Measurements from ENCODE around the gene ZNF174. TPM values are rescaled to one million over a fixed set of nuclear protein-coding genes. Genes with fewer than 3 reads are reported as not detected.

Gene ZNF174
- total and polyA plus RNA-seq, 2 of the 8 experiments (the other 6 are each of a cell fraction or from before 2014, with no cell fraction given) = 9.1 to 12.7 TPM

GRCh38 chr16:3369073-3369472, 31.9 kb upstream of the ZNF174 start:
- no peaks in the 10 kb centered on the region for H3K4me1 ChIP-seq (replicated peaks in 1 of 4; ENCODE audit: control insufficient read depth in 3 of 4, insufficient read depth in 4 of 4, low read length in 3 of 4)
- no peak overlapping the region for H2BK120ac ChIP-seq (replicated peaks; ENCODE audit: low read depth, low read length)
- no peak overlapping the region for H2BK20ac ChIP-seq (ENCODE audit: low read length)
- H3K4ac ChIP-seq (replicated peaks; ENCODE audit: insufficient read length, low read depth, low read length) = no peak overlapping the region
- H2BK5ac ChIP-seq (ENCODE audit: low read depth, low read length) = no peak overlapping the region
- no peak overlapping the region for H3K27ac ChIP-seq (ENCODE audit: low read depth, low read length)
- no peak overlapping the region for H2BK12ac ChIP-seq (ENCODE audit: low read depth, low read length)
- no peak overlapping the region for H3K56ac ChIP-seq (replicated peaks; ENCODE audit: insufficient read length, low read depth, low read length)
- no peak overlapping the region for H4K91ac ChIP-seq (replicated peaks; ENCODE audit: insufficient read length, low read length)
- no peak overlapping the region for H3K18ac ChIP-seq (ENCODE audit: extremely low read depth, low read length)
- H3K23me2 ChIP-seq (ENCODE audit: low read depth, low read length) = no peaks in the 10 kb centered on the region
- no peak for FAIRE-seq
- H4K8ac ChIP-seq (ENCODE audit: extremely low read depth, insufficient read depth, low read length) = no peak overlapping the region
- no peak overlapping the region for H2AFZ ChIP-seq (ENCODE audit: low read length)
- H3K27me3 ChIP-seq (replicated peaks in 1 of 4; ENCODE audit: control insufficient read depth in 3 of 4, extremely low read depth in 1 of 4, insufficient read depth in 3 of 4, low read length in 3 of 4) = no peaks in the 10 kb centered on the region
- H3K79me2 ChIP-seq (ENCODE audit: control insufficient read depth in 1 of 2, insufficient read depth in 2 of 2, low read length in 2 of 2) = no peaks in the 10 kb centered on the region
- H3K9ac ChIP-seq (replicated peaks in 1 of 4; ENCODE audit: extremely low read depth in 1 of 4, low read depth in 3 of 4, low read length in 3 of 4) = no peak overlapping the region
- H2AK5ac ChIP-seq (ENCODE audit: low read depth, low read length) = no peak overlapping the region
- DNase-seq (ENCODE audit: low read depth in 1 of 2, low spot score in 2 of 2) = no peak
- no peak for TF ChIP-seq POLR2AphosphoS5 (IDR thresholded peaks at IDR 0.05; ENCODE audit: low read depth, low read length)
- TF ChIP-seq RNF2 (IDR thresholded peaks at IDR 0.05; ENCODE audit: borderline replicate concordance, low read depth, low read length, missing control alignments, poor library complexity, severe bottlenecking) = no peak
- no peak for TF ChIP-seq POU5F1 (IDR thresholded peaks at IDR 0.05; ENCODE audit: low read depth, low read length)
- TF ChIP-seq CBX5 (IDR thresholded peaks at IDR 0.05; ENCODE audit: low read depth, low read length) = no peak
- H2BK15ac ChIP-seq (ENCODE audit: low read length) = no peak overlapping the region
- ChIA-PET CTCF (ENCODE audit: partially characterized antibody) (no interaction called here), POLR2A (ENCODE audit: partially characterized antibody) (no interaction called here)
- H3K36me3 ChIP-seq (ENCODE audit: control insufficient read depth in 2 of 4, insufficient read depth in 4 of 4, low read length in 3 of 4) = no peaks in the 10 kb centered on the region
- peaks cover 5 to 34% of the 10 kb centered on the region in 2 experiments; a peak in 3 of 4 replicates for H3K9me3 ChIP-seq (ENCODE audit: insufficient read depth in 2 of 2, low read depth in 1 of 2, low read length in 1 of 2)
- no peak overlapping the region for H4K5ac ChIP-seq (ENCODE audit: insufficient read length, low read depth, low read length)
- H3K23ac ChIP-seq (ENCODE audit: insufficient read length) = no peak overlapping the region
- H3K14ac ChIP-seq (ENCODE audit: insufficient read length) = no peak overlapping the region
- H3K79me1 ChIP-seq (ENCODE audit: low read depth, low read length) = no peaks in the 10 kb centered on the region
- no peak overlapping the region for H3K4me3 ChIP-seq (ENCODE audit: extremely low read depth in 1 of 4, insufficient read depth in 2 of 4, low read depth in 3 of 4, low read length in 4 of 4)
- no peak overlapping the region for H3K4me2 ChIP-seq (ENCODE audit: insufficient read depth in 1 of 2, low read depth in 2 of 2, low read length in 2 of 2)
- 89% methylated on average over 11 of the region's 11 CpGs; no CpG with 5 or more reads in 1 of the 2 experiments for WGBS, 2 experiments (ENCODE audit: extremely low coverage in 1 of 2, insufficient coverage in 1 of 2, insufficient read length in 1 of 2, insufficient replicate concordance in 2 of 2, low coverage in 1 of 2, low lambda C conversion rate in 2 of 2, missing lambda C conversion rate in 1 of 2)
- no peaks in the 10 kb centered on the region for H4K20me1 ChIP-seq (replicated peaks in 1 of 2; ENCODE audit: control insufficient read depth in 1 of 2, insufficient read depth in 2 of 2, low read length in 2 of 2)

Measured in H1 (cell line).